HG02571 (cell line): ENCODE data around the gene ERVW-1.
"Not testable (repeated sequence)": the region's sequence is repeated elsewhere in the genome, so short reads cannot be mapped to it uniquely, and the experiment has no call there.

ENCODE experiments used
- ATAC-seq: cut with Tn5 transposase; IDR thresholded peaks from one replicate; pipeline ENCODE4 v1.9.1; 2021; ENCODE audit warnings: mild to moderate bottlenecking, moderate library complexity; ENCODE audit not compliant: unreplicated experiment

The ERVW-1 gene

DNA sequence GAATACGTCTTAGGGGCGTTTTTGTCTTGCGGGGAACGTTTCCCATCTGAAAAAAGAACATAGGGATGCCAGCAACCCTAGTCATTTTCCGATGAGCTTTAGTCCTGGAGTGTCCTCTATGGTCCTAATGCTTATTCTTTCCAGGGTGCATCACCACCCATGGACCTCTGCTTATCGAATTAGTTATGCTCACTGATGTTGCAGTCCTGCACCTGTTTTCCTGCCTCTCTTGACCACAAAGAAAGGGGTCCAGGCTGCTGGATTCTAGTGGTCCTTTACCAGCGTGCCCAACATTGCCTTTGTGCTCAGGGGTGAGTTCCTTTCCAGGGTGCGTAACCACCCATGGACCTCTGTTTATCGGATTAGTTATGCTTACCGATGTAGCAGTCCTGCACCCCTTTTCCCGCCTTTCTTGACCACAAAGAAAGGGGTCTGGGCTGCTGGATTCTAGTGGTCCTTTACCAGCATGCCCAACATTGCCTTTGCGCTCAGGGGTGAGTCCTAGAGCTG, 2.4 kb downstream of the ERVW-1 start:
- not testable (repeated sequence) for ATAC-seq

GRCh38 chr7:92473989-92474388, 3.8 kb downstream of the ERVW-1 start:
- ATAC-seq, result not testable (repeated sequence)

DNA sequence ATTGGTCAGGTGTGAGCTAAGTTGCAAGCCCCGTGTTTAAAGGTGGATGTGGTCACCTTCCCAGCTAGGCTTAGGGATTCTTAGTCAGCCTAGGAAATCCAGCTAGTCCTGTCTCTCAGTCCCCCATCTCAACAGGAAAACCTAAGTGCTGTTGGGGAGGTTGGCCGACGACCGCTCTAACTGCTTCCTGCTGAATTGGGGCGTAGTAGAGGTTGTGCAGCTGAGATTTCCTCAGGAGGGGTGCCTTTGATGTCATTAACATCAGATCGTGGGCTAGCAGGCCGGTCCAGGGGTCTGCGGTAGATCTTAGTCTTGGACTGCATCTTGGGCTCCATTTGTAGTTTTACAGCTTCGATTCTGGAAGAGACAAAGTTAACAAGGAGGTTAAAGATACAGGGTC, 9.2 kb downstream of the ERVW-1 start:
- ATAC-seq, result not testable (repeated sequence)

GRCh38 chr7:92466682-92467081, 11.1 kb downstream of the ERVW-1 start:
- no peak for ATAC-seq

- ATAC-seq, result no peak
These were observed 13.2 kb downstream of the ERVW-1 start for GRCh38 chr7:92464515-92464914.

DNA sequence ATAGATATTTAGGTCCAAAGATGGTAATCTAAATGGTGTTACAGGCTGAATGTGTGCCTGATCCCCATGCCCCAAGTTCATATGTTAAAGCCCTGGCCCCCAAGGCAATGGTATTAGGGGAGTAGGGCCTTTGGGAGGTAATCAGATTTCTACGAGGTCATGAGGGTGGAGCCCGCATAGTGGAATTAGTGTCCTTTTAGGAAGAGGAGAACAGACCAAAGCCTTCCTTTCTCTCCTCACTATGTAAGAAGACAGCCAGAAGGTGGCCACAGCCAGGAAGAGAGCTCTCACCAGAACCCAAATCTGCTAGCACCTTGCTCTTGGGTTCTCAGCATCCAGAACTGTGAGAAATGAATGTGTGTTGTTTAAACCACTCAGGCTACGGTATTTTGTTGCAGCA, 15.2 kb downstream of the ERVW-1 start:
- no peak for ATAC-seq

DNA sequence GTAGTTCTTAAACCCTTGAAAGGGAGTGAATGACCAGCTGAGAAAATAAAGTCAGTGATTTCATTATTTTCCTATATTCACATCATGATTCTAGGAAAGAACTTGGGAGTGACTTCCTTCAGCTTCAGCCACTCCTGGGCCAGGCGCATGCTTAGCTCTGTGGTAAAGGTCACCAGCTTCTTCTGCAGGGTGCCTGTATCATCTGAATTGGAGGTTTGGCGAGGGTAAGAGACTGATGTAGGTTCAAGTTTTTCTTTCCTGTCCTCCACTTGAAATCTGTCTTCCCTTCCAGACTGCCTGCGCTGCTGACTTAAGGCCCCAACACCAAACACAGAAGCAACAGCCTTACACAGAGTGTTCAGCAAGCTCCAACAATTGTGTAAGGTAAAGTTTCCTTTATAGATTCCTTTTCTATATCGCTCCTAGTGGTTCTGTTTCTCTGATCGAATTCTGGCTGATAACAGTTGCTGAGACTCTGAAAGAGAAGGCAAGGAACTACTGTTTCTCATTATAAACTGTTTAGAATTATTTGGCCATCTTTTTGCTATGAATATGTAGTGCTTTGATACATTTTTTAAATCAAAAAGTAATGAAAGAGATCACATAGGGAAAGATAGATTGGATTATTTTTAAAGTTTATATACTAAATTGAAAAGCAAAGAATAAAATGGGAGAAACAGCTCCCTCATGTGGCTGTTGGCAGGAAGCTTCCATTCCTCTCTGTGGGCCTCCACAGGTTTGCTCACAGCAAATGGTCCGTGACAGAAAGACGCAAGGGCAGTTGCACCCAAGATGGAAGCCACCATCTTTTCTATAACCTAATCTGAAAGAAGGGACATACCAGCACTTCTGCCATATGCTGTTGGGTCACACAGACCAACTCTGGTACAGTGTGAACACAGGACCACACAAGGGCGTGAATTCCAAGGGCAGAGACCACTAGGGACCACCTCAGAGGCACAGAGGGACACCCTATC, 16.4 kb downstream of the ERVW-1 start:
- peak; percentile 50 for ATAC-seq

DNA sequence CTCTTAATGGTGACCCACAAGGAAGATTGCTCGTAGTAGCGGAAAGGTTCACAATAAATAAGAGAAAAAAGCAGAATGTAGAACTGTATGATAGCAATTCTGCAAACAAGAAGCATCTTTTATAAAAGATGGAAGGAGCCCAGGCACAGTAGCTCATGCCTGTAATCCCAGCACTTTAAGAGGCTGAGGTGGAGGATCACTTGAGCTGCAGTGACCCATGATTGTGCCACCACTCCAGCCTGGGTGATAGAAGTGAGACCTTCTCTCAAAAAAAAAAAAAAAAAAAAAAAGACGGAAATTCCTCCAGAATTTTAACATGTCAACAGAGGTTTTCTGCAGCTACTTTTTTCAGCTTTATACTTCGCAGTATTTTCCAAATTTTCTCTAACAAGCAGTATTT, 17.2 kb downstream of the ERVW-1 start:
- no peak for ATAC-seq

DNA sequence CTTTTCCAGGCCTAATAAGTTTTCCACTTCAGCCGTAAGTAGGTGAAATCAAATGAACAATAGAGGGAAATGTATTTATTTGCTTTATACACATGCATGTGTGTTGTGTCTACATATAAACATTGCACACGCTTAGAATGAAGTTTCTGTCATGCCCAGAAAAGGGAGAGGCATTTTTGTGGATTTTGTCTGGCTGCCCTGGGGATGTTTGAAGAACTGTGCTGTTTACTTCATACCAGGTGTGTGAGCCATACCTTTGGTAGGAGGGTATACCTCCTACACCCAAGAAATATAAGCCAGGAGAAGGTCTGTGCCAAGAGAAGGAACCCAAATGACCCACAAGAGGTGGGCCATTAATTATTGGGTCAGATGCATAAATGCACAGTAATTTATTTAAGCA, 17.6 kb downstream of the ERVW-1 start:
- ATAC-seq, result no peak

DNA sequence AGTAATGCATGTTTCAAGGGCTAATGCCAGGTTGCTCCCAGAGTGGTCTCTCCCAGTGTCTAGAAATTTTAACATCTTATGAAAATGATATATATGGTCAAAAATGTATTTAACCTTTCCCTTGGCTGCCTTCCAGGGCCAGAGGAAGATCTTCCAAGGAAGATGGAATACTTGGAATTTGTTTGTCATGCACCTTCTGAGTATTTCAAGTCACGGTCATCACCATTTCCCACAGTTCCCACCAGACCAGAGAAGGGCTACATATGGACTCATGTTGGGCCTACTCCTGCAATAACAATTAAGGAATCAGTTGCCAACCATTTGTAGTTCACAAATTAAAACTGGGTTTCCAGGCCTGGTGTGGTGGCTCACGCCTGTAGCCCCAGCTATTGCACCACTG, 21.5 kb downstream of the ERVW-1 start:
- ATAC-seq, result no peak

GRCh38 chr7:92451645-92452044, 26.1 kb downstream of the ERVW-1 start:
- ATAC-seq, result no peak

DNA sequence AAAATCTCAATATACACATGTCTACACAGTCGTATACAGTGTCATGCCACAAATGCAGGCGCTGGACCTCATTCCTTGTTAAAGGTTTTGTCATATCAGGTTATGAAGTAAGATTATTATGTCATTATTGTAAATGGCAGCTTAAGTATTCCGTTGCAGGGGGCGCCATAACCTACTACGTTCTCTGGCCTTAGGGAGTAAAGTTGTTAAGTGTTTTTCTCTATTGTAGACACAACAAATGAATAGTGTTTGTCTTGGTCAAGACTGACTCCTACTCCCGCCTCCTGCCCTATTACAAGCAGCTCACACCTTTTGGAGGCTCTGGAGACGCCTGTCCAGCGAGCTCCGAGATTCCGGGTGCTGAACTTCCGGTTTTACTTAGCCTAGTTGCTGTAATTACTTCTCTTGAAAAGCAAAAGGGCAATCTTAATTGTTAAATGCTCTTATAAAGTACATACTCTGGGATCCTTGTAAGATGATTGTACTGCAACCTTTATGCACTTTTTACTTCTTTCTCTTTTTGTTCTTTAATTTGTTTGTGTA, 29.5 kb downstream of the ERVW-1 start:
- ATAC-seq, result peak; percentile 39

DNA sequence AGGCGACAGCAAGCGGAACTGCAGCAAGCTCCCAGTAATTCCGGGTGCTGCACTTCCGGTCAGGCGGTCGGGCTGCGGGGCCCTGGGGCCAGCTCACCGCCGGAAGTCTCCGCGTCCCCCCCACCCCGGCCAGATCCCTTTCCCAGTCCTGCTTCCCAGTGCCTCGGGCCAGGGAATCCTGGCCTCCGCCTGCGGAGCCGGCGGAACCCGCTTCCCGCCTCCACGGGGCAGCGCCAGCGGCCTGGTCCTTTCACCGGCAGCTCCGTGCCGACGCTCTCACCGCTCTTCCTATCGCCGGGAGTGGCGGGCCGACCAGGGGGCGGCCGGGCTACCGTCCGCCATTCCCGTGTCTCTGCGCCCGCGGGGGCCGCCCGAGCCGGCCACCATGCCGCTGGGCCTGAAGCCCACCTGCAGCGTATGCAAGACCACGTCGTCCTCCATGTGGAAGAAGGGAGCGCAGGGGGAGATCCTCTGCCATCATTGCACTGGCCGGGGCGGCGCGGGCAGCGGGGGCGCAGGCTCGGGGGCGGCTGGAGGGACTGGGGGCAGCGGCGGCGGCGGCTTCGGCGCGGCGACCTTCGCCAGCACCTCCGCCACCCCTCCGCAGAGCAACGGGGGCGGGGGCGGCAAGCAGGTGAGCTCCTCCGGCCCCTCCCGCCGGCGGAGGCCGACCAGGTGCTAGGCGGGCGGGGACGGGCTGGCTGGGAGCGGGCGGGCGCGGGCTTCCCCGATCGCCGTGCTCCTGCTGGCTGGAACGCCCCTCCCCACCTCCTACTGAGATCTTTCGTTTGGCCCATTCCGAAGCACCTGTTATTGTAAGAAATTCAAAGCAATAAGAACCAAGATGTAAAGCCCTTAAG, 30.2 kb downstream of the ERVW-1 start, which contains the start of gene GATAD1:
GATAD1 (plus strand) TSS at position 138 of the 860 bp plus-strand sequence; CDS start at position 386, 248 bp downstream.
- ATAC-seq, result peak; percentile 87

DNA sequence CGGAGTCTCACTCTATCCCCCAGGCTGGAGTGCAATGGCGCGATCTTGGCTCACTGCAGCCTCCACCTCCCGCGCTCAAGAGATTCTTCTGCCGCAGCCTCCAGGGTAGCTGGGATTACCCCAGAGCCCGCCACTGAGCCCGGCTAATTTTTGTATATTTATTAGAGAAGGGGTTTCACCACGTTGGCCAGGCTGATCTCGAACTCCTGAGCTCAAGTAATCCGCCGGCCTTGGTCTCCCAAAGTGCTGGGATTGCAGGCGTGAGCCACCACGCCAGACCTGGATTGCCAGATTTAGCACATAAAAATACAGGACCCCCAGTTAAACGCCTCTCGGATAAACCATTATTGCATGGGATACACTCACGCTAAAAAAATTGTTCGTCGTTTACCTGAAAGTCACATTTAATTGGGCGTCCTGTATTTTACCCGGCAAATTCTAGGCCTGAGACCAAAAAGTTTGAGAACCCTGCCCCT, 30.8 kb downstream of the ERVW-1 start:
- no peak for ATAC-seq

GRCh38 chr7:92442720-92443119, 35.0 kb downstream of the ERVW-1 start:
- not testable (repeated sequence) for ATAC-seq

GRCh38 chr7:92437956-92438491, 39.7 kb downstream of the ERVW-1 start:
- no peak for ATAC-seq

- ATAC-seq, result no peak
These were observed 40.9 kb downstream of the ERVW-1 start for GRCh38 chr7:92436612-92437445.

GRCh38 chr7:92435542-92435941, 42.2 kb downstream of the ERVW-1 start:
- ATAC-seq, result no peak

DNA sequence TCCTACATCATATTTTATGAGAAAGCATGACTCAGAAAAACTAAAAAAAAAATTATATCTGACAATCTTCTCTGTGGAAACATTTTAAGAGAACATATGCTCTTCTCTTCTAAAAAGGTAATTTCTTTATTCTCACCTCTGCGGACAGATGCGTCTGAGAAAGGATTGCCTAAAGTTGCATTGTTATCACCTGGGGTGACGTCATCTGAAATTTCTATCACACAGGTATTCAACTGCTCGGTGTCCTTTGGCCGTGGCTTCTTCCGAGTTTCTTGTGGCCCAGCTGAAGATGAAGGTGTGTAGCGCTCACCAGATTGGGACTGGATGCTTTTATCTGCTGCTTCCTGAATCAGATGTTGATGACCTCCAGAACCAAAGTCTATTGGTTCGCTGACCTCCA, 44.7 kb downstream of the ERVW-1 start:
- no peak for ATAC-seq
